AG04450 (cell line): Measurements from ENCODE around the gene XIRP1. TPM values are rescaled to one million over a fixed set of nuclear protein-coding genes. Genes with fewer than 3 reads are reported as not detected.

Experiments
- CTCF ChIA-PET: fragments of 300-600, 350-600 bp; formaldehyde crosslinking; extraction: SDS; loops from one replicate; lab custom pipeline; 2022; ENCODE audit warnings: antibody characterized with exemption, inconsistent platforms; lab: Charles Lee
- POLR2A ChIA-PET: fragments of 350-600 bp; formaldehyde crosslinking; extraction: SDS; loops from one replicate; lab custom pipeline; 2021; ENCODE audit warnings: antibody characterized with exemption, inconsistent platforms; lab: Yijun Ruan, JAX
- DNase-seq: peaks from one replicate; pipeline ENCODE4 v3.0.0-alpha.2; 2011; ENCODE audit warnings: low read depth, low spot score
- H3K27ac ChIP-seq: one replicate; pipeline ENCODE4 v1.5.1; 2012; ENCODE audit warnings: low read depth, low read length, control low read depth
- H3K27me3 ChIP-seq: one replicate; pipeline ENCODE4 v1.6.0; 2012; ENCODE audit warnings: low read length; ENCODE audit not compliant: control insufficient read depth, insufficient read depth
- H3K4me3 ChIP-seq: 2 replicates; pipeline ENCODE4 v1.5.1; 2011; ENCODE audit warnings: mild to moderate bottlenecking, low read depth, low read length, control low read depth
- H3K9me3 ChIP-seq: 2 replicates; pipeline ENCODE4 v1.5.1; 2012; ENCODE audit warnings: low read length; ENCODE audit not compliant: control insufficient read depth, insufficient read depth
- CTCF ChIP-seq: IDR thresholded peaks from 2 replicates; pipeline ENCODE4 v1.5.1; 2011; ENCODE audit warnings: low read depth, low read length, control low read depth, inconsistent platforms
- polyA plus RNA-seq: library from polyadenylated mRNA; depleted of rRNA; stranded (reverse); fragments of >200 nt; gene quantifications from 2 replicates; pipeline ENCODE4 v1.2.3, GENCODE V29; 2011

Gene XIRP1
- polyA plus RNA-seq, 1 experiment: not detected

- Histone ChIP-seq H3K9me3 (no peaks in the 10 kb centered on the region; the same call in 1 of the 2 replicates), H3K4me3 (no peak overlapping the region), H3K27me3 (no peaks in the 10 kb centered on the region), H3K27ac (no peak overlapping the region)
- TF ChIP-seq CTCF: peak; percentile 82
- CTCF ChIA-PET: interaction anchor here (0.8 to 11.7 kb wide), 14 partner anchors 12 to 109 kb away, joined by 3 to 269 read pairs (median 6); no protein-coding TSS in a partner anchor
- POLR2A ChIA-PET: no interaction called here
- DNase-seq: no peak
Observed at GRCh38 chr3:39189959-39190269, 2.5 kb downstream of the XIRP1 start.

- CTCF ChIA-PET: interaction anchor here (0.6 to 11.7 kb wide), 12 partner anchors 9 to 109 kb away, joined by 3 to 269 read pairs (median 7); no protein-coding TSS in a partner anchor
- Histone ChIP-seq H3K27me3 (no peaks in the 10 kb centered on the region), H3K9me3 (no peaks in the 10 kb centered on the region; the same call in 1 of the 2 replicates), H3K27ac (no peak overlapping the region), H3K4me3 (no peak overlapping the region)
- no peak for TF ChIP-seq CTCF
- no peak for DNase-seq
- POLR2A ChIA-PET: no interaction called here
Observed at GRCh38 chr3:39189150-39189958, 3.0 kb downstream of the XIRP1 start.

GRCh38 chr3:39188271-39189149 lies 3.9 kb downstream of the XIRP1 start:
- Histone ChIP-seq H3K9me3 (no peaks in the 10 kb centered on the region; the same call in 1 of the 2 replicates), H3K27ac (no peak overlapping the region), H3K27me3 (no peaks in the 10 kb centered on the region), H3K4me3 (no peak overlapping the region)
- POLR2A ChIA-PET: no interaction called here
- TF ChIP-seq CTCF: no peak
- CTCF ChIA-PET: interaction anchor here (0.6 to 11.7 kb wide), 8 partner anchors 8 to 108 kb away, joined by 3 to 269 read pairs (median 22); no protein-coding TSS in a partner anchor
- DNase-seq: no peak

GRCh38 chr3:39187372-39188155 lies 4.8 kb downstream of the XIRP1 start:
- ChIA-PET CTCF (interaction anchor here (7.0 to 11.7 kb wide), 2 partner anchors 61 to 102 kb away, joined by 45 to 269 read pairs; no protein-coding TSS in a partner anchor), POLR2A (no interaction called here)
- no peak for TF ChIP-seq CTCF
- Histone ChIP-seq H3K4me3 (no peak overlapping the region), H3K27ac (no peak overlapping the region), H3K9me3 (no peaks in the 10 kb centered on the region; the same call in 1 of the 2 replicates), H3K27me3 (no peaks in the 10 kb centered on the region)
- no peak for DNase-seq
